ENCODE data around the gene EML5.

The EML5 gene

DNA sequence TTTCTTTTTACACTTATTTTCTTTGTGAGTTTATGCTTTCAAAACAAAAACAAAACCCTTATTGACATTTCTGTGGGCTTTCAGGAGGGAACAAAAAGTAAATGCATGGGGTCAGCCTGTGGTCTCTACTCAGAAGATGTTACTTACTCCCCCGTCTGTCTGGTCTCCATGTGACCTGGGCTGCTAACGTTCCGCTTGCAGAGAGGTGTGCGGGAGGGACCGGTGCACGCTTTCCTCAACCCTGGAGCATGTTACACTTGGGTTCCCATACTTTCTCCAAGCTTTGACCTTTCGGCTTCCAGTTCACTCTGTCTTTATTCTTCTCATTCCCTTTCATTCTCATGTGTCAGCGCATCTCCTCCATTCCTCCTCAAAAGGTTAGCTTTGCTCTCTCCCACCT is 193.4 kb downstream of the EML5 start:
- H3K4me3 ChIP-seq = no peak overlapping the region
- no peak overlapping the region for H3K9ac ChIP-seq (ENCODE audit: insufficient read length)
- TF ChIP-seq POLR2AphosphoS5 (IDR thresholded peaks at IDR 0.05; ENCODE audit: borderline replicate concordance, low read depth, low read length) (no peak), EZH2 (IDR thresholded peaks at IDR 0.05) (no peak), FOXP2 (optimal IDR thresholded peaks at IDR 0.05; ENCODE audit: control extremely low read depth, extremely low read length, insufficient read depth) (no peak)
- no peak for DNase-seq (ENCODE audit: low read depth, low spot score)
- H3K9me3 ChIP-seq (ENCODE audit: low read depth, low read length) = no peaks in the 10 kb centered on the region
- peaks cover 96% of the 10 kb centered on the region for H3K36me3 ChIP-seq (ENCODE audit: insufficient read depth, low read length)
- H3K27ac ChIP-seq = no peak overlapping the region

GRCh38 chr14:88598097-88598675 is 194.6 kb downstream of the EML5 start:
- no peak overlapping the region for H3K27ac ChIP-seq

DNA sequence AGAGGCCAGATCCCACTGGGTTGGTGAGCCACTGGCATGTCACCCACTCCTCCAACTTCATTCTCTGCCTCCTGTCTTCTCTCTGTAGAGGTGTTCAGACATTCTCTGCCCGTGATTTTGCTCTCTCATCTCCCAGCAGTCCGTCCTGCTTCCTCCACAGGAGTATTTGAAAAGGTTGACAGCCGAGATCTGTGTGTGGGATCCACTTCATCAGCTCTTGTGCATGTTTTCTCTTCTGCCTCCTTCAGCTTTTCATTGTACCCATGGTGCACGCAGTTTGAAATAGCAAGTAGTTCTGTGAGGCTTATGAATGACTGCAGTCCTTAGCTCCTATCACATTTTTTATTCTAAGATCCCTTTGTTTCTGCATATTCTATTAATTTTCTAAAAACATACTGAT is 195.2 kb downstream of the EML5 start:
- no peaks in the 10 kb centered on the region for H3K9me3 ChIP-seq (ENCODE audit: low read depth, low read length)
- H3K36me3 ChIP-seq (ENCODE audit: insufficient read depth, low read length) = peaks cover 96% of the 10 kb centered on the region
- DNase-seq (ENCODE audit: low read depth, low spot score) = no peak
- TF ChIP-seq POLR2AphosphoS5 (IDR thresholded peaks at IDR 0.05; ENCODE audit: borderline replicate concordance, low read depth, low read length) (no peak), EZH2 (IDR thresholded peaks at IDR 0.05) (no peak), FOXP2 (optimal IDR thresholded peaks at IDR 0.05; ENCODE audit: control extremely low read depth, extremely low read length, insufficient read depth) (no peak)
- no peak overlapping the region for H3K27ac ChIP-seq
- H3K4me3 ChIP-seq = no peak overlapping the region
- H3K9ac ChIP-seq (ENCODE audit: insufficient read length) = no peak overlapping the region

More at GRCh38 chr14:88598097-88598675, 194.6 kb downstream of the EML5 start:
- no peak overlapping the region for H3K9ac ChIP-seq (ENCODE audit: insufficient read length)
- DNase-seq (ENCODE audit: low read depth, low spot score) = no peak
- no peak for TF ChIP-seq FOXP2 (optimal IDR thresholded peaks at IDR 0.05; ENCODE audit: control extremely low read depth, extremely low read length, insufficient read depth)
- TF ChIP-seq POLR2AphosphoS5 (IDR thresholded peaks at IDR 0.05; ENCODE audit: borderline replicate concordance, low read depth, low read length) = no peak
- no peak for TF ChIP-seq EZH2 (IDR thresholded peaks at IDR 0.05)
- no peak overlapping the region for H3K4me3 ChIP-seq
- H3K9me3 ChIP-seq (ENCODE audit: low read depth, low read length) = no peaks in the 10 kb centered on the region
- peaks cover 96% of the 10 kb centered on the region for H3K36me3 ChIP-seq (ENCODE audit: insufficient read depth, low read length)

GRCh38 chr14:88597038-88597437 is 195.7 kb downstream of the EML5 start:
- Histone ChIP-seq H3K27ac (no peak overlapping the region), H3K36me3 (ENCODE audit: insufficient read depth, low read length) (peaks cover 92% of the 10 kb centered on the region), H3K4me3 (no peak overlapping the region), H3K9me3 (ENCODE audit: low read depth, low read length) (no peaks in the 10 kb centered on the region), H3K9ac (ENCODE audit: insufficient read length) (no peak overlapping the region)
- TF ChIP-seq EZH2 (IDR thresholded peaks at IDR 0.05) = no peak
- TF ChIP-seq POLR2AphosphoS5 (IDR thresholded peaks at IDR 0.05; ENCODE audit: borderline replicate concordance, low read depth, low read length) = no peak
- no peak for TF ChIP-seq FOXP2 (optimal IDR thresholded peaks at IDR 0.05; ENCODE audit: control extremely low read depth, extremely low read length, insufficient read depth)
- no peak for DNase-seq (ENCODE audit: low read depth, low spot score)

DNA sequence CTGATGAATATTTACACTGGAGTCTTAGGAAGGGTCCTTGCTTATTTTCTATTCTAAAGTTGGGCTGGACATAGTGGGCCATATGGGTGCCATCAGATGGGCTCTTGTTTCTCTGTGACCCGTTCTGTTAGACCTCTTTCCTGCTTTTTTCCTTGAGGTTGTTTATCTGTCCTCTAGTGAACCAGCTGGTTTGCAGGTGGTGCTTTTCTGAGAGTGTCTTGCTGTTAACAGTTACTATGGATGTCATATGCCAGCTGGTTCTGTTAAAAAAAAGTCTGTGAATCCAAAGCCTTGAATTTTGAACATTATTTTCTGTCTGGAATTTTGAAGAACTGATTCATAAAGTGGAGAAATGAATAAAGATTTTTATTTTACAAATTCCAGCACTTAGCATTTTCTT is 200.7 kb downstream of the EML5 start:
- TF ChIP-seq FOXP2 (optimal IDR thresholded peaks at IDR 0.05; ENCODE audit: control extremely low read depth, extremely low read length, insufficient read depth) (no peak), EZH2 (IDR thresholded peaks at IDR 0.05) (no peak), POLR2AphosphoS5 (IDR thresholded peaks at IDR 0.05; ENCODE audit: borderline replicate concordance, low read depth, low read length) (no peak)
- DNase-seq (ENCODE audit: low read depth, low spot score) = no peak
- no peak overlapping the region for H3K9ac ChIP-seq (ENCODE audit: insufficient read length)
- H3K36me3 ChIP-seq (ENCODE audit: insufficient read depth, low read length) = peaks cover 85% of the 10 kb centered on the region
- no peaks in the 10 kb centered on the region for H3K9me3 ChIP-seq (ENCODE audit: low read depth, low read length)
- no peak overlapping the region for H3K4me3 ChIP-seq
- H3K27ac ChIP-seq = no peak overlapping the region

DNA sequence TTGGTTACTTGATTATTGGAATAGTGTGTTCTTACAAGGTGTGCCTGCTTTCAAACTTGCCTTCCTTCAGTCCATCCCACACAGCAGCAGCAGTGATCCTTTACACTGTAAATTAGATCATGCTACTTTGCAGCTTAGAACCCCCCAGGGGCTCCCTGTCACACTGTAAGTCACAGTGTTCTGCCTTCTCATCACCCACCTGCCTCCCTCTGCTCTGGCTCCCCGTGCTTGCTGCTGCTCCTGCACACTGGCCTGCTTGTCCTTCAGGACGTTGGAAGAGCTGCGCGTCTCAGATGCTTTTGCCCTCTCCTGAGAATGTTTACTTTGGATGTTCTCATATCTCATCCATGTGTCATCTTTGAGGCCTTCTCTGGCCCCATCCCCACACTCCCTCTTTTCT is 202.6 kb downstream of the EML5 start:
- Histone ChIP-seq H3K4me3 (no peak overlapping the region), H3K9me3 (ENCODE audit: low read depth, low read length) (no peaks in the 10 kb centered on the region), H3K27ac (no peak overlapping the region), H3K9ac (ENCODE audit: insufficient read length) (no peak overlapping the region), H3K36me3 (ENCODE audit: insufficient read depth, low read length) (peaks cover 83% of the 10 kb centered on the region)
- DNase-seq (ENCODE audit: low read depth, low spot score) = no peak
- TF ChIP-seq POLR2AphosphoS5 (IDR thresholded peaks at IDR 0.05; ENCODE audit: borderline replicate concordance, low read depth, low read length) (no peak), EZH2 (IDR thresholded peaks at IDR 0.05) (no peak), FOXP2 (optimal IDR thresholded peaks at IDR 0.05; ENCODE audit: control extremely low read depth, extremely low read length, insufficient read depth) (no peak)

DNA sequence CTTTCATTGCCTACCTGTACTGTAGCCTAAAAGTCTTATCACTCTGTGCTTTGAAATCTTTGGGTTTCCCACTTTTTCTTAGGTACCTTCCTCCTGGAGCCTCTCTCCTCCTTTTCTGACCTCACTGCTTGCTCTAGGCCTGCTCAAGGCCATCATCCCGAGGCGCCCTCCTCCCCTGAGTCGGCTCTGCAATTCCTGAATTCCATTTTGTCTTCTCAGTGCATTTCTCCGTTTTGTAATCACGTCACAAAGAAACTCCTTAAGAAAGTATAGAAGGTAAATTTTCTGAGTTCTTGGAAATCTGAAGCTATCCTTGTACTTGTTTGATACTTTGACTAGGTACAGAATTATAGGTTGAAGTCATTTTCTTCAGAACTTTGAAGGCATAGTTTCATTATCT is 204.7 kb downstream of the EML5 start:
- no peak for DNase-seq (ENCODE audit: low read depth, low spot score)
- Histone ChIP-seq H3K9me3 (ENCODE audit: low read depth, low read length) (no peaks in the 10 kb centered on the region), H3K4me3 (no peak overlapping the region), H3K27ac (no peak overlapping the region), H3K36me3 (ENCODE audit: insufficient read depth, low read length) (peaks cover 83% of the 10 kb centered on the region), H3K9ac (ENCODE audit: insufficient read length) (no peak overlapping the region)
- TF ChIP-seq FOXP2 (optimal IDR thresholded peaks at IDR 0.05; ENCODE audit: control extremely low read depth, extremely low read length, insufficient read depth) (no peak), EZH2 (IDR thresholded peaks at IDR 0.05) (no peak), POLR2AphosphoS5 (IDR thresholded peaks at IDR 0.05; ENCODE audit: borderline replicate concordance, low read depth, low read length) (no peak)

GRCh38 chr14:88584451-88584850 is 208.3 kb downstream of the EML5 start:
- Histone ChIP-seq H3K4me3 (no peak overlapping the region), H3K27ac (no peak overlapping the region), H3K36me3 (ENCODE audit: insufficient read depth, low read length) (peaks cover 89% of the 10 kb centered on the region), H3K9ac (ENCODE audit: insufficient read length) (no peak overlapping the region), H3K9me3 (ENCODE audit: low read depth, low read length) (no peaks in the 10 kb centered on the region)
- TF ChIP-seq POLR2AphosphoS5 (IDR thresholded peaks at IDR 0.05; ENCODE audit: borderline replicate concordance, low read depth, low read length) (no peak), EZH2 (IDR thresholded peaks at IDR 0.05) (no peak), FOXP2 (optimal IDR thresholded peaks at IDR 0.05; ENCODE audit: control extremely low read depth, extremely low read length, insufficient read depth) (no peak)
- no peak for DNase-seq (ENCODE audit: low read depth, low spot score)

DNA sequence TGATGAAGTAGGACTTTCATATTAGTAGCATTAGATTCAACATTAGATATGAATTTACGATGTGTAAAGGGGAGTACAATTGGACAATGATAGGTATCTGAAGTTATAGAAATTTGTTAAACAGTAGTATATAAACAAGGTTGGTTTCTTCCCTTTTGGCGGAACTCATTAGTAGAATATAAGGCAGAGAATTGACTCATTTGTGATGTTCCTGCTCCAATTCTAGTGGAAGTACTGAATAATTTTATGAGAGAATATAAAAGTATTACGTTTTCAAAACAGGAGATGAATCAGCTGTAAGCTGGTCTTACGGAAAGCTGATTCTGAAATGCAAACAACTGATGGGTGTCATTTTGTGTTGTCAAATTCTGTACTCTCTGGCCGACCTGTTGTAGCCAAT is 216.5 kb downstream of the EML5 start:
- Histone ChIP-seq H3K36me3 (ENCODE audit: insufficient read depth, low read length) (peaks cover 93% of the 10 kb centered on the region), H3K27ac (no peak overlapping the region), H3K4me3 (no peak overlapping the region), H3K9me3 (ENCODE audit: low read depth, low read length) (no peaks in the 10 kb centered on the region), H3K9ac (ENCODE audit: insufficient read length) (no peak overlapping the region)
- no peak for DNase-seq (ENCODE audit: low read depth, low spot score)
- TF ChIP-seq POLR2AphosphoS5 (IDR thresholded peaks at IDR 0.05; ENCODE audit: borderline replicate concordance, low read depth, low read length) (no peak), EZH2 (IDR thresholded peaks at IDR 0.05) (no peak), FOXP2 (optimal IDR thresholded peaks at IDR 0.05; ENCODE audit: control extremely low read depth, extremely low read length, insufficient read depth) (no peak)
